ENCODE data around the gene SSB. TPM values are rescaled to one million over a fixed set of nuclear protein-coding genes. Genes with fewer than 3 reads are reported as not detected.
"Not testable (repeated sequence)": the region's sequence is repeated elsewhere in the genome, so short reads cannot be mapped to it uniquely, and the experiment has no call there.

SSB gene
- total RNA-seq, 2 donors from 2014 or later = 65.9 to 335 TPM

DNA sequence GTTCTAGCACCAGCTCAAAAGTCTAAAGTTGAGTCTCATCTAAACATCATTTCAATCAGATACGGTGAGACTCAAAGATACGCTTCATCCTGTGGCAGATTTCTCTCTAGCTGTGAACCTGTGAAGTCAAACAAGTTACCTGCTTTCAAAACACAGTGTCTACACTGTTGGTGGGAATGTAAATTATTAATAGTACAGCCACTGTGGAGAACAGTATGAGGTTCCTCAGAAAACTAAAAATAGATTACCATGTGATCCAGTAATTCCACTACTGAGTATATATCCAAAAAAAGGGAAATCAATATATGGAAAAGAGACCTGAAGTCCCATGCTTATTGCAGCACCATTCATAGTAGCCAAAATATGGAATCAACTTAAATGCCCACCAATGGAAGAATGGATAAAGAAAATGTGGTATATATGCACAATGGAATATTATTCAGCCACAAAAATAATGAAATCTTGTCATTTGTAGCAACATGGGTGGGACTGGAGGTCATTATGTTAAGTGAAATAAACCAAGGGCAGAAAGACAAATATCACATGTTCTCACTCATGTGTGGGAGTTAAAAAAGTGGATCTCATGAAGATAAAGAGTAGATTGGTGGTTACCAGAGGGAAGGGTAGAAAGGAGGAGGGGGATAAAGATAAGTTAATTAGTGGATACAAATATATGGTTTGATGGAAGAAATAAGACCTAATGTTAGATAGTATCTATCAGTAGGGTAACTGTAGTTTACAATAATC is 40.2 kb downstream of the SSB start:
- ATAC-seq (ENCODE audit: insufficient number of reproducible peaks, low FRiP score, low read depth) (no peak), DNase-seq (ENCODE audit: low spot score) (no peak)
- TF ChIP-seq, protein P1, sequence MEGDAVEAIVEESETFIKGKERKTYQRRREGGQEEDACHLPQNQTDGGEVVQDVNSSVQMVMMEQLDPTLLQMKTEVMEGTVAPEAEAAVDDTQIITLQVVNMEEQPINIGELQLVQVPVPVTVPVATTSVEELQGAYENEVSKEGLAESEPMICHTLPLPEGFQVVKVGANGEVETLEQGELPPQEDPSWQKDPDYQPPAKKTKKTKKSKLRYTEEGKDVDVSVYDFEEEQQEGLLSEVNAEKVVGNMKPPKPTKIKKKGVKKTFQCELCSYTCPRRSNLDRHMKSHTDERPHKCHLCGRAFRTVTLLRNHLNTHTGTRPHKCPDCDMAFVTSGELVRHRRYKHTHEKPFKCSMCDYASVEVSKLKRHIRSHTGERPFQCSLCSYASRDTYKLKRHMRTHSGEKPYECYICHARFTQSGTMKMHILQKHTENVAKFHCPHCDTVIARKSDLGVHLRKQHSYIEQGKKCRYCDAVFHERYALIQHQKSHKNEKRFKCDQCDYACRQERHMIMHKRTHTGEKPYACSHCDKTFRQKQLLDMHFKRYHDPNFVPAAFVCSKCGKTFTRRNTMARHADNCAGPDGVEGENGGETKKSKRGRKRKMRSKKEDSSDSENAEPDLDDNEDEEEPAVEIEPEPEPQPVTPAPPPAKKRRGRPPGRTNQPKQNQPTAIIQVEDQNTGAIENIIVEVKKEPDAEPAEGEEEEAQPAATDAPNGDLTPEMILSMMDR (IDR thresholded peaks at IDR 0.05) = no peak
- H3K27ac ChIP-seq = no peak overlapping the region
- H3K9me3 ChIP-seq = no peaks in the 10 kb centered on the region
- H3K27me3 ChIP-seq (replicated peaks; ENCODE audit: insufficient read depth) = no peaks in the 10 kb centered on the region
- no peak overlapping the region for H3K4me3 ChIP-seq
- peaks cover 14 to 34% of the 10 kb centered on the region in 2 donors for H3K4me1 ChIP-seq (ENCODE audit: control insufficient read depth in 1 of 2, low read depth in 2 of 2)
- H3K36me3 ChIP-seq = no peaks in the 10 kb centered on the region

DNA sequence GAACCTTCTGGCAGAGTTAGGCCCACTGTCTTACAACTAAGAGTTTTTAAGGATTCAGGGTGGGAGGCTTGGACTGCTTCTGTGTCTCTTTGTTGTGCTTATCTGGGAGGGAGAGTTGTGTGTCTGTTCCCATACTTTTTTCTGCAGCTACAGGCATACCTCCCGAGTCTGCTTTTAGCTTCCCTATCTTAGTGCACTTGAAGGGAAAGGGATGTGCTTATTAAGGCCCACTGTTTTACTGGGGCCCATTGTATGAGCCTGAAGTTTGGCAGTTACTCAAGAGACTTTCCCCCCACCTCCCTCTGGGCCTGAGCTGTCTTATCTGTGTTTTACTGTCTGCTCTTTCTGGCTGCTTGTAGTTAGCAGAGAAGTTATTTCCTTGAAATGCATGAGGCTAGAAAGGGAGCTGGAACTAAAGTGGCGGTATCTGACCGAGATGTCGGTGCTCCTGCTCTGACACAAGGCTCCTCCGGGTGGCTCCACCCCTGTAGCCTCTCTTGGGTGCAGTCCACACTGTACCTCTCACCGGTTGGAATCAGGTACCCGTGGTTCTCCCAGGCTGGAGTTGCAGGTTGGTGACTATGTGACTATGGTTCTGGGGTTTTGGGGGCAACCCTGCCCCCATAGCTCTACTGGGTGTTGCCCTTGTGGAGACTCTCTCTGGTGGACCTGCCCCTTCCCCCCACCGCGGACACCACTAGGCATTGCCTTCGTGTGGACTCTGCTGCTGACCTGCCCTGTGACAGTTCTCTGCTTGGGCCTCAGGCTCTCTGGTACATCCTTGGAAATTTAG is 41.5 kb downstream of the SSB start:
- TF ChIP-seq, protein P1 (IDR thresholded peaks at IDR 0.05) = no peak
- H3K4me3 ChIP-seq = no peak overlapping the region
- no peak overlapping the region for H3K27ac ChIP-seq
- ATAC-seq (ENCODE audit: insufficient number of reproducible peaks, low FRiP score, low read depth) = no peak
- H3K9me3 ChIP-seq = no peaks in the 10 kb centered on the region
- no peaks in the 10 kb centered on the region for H3K27me3 ChIP-seq (replicated peaks; ENCODE audit: insufficient read depth)
- H3K36me3 ChIP-seq = no peaks in the 10 kb centered on the region
- peaks cover 7 to 30% of the 10 kb centered on the region in 2 donors for H3K4me1 ChIP-seq (ENCODE audit: control insufficient read depth in 1 of 2, low read depth in 2 of 2)
- DNase-seq (ENCODE audit: low spot score) = no peak

- Histone ChIP-seq H3K27ac (no peak overlapping the region), H3K36me3 (no peaks in the 10 kb centered on the region), H3K27me3 (replicated peaks; ENCODE audit: insufficient read depth) (no peaks in the 10 kb centered on the region), H3K4me3 (no peak overlapping the region), H3K4me1 (ENCODE audit: control insufficient read depth in 1 of 2, low read depth in 2 of 2) (peaks cover 7 to 30% of the 10 kb centered on the region in 2 donors), H3K9me3 (no peaks in the 10 kb centered on the region)
- TF ChIP-seq, protein P1 (IDR thresholded peaks at IDR 0.05) = no peak
- DNase-seq (ENCODE audit: low spot score) = no peak
- no peak for ATAC-seq (ENCODE audit: insufficient number of reproducible peaks, low FRiP score, low read depth)
These were observed 42.1 kb downstream of the SSB start for GRCh38 chr2:169840747-169841142.

DNA sequence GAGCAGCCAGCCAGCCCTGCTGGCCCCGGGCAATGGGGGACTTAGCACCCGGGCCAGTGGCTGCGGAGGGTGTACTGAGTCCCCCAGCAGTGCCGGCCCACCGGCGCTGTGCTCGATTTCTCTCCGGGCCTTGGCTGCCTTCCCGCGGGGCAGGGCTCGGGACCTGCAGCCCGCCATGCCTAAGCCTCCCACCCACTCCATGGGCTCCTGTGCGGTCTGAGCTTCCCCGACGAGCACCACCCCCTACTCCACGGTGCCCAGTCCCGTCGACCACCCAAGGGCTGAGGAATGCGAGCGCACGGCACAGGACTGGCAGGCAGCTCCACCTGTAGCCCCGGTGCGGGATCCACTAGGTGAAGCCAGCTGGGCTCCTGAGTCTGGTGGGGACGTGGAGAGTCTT is 43.0 kb downstream of the SSB start:
- not testable (repeated sequence) for DNase-seq (ENCODE audit: low spot score); H3K27me3 ChIP-seq (replicated peaks; ENCODE audit: insufficient read depth); ATAC-seq (ENCODE audit: insufficient number of reproducible peaks, low FRiP score, low read depth); H3K36me3 ChIP-seq; H3K4me3 ChIP-seq; H3K9me3 ChIP-seq; H3K27ac ChIP-seq
- peaks cover 9 to 34% of the 10 kb centered on the region in 2 donors for H3K4me1 ChIP-seq (ENCODE audit: control insufficient read depth in 1 of 2, low read depth in 2 of 2)

- ATAC-seq (ENCODE audit: insufficient number of reproducible peaks, low FRiP score, low read depth) = no peak
- no peak overlapping the region for H3K27ac ChIP-seq
- H3K9me3 ChIP-seq = no peaks in the 10 kb centered on the region
- TF ChIP-seq, protein P1 (IDR thresholded peaks at IDR 0.05) = no peak
- H3K4me1 ChIP-seq (ENCODE audit: control insufficient read depth in 1 of 2, low read depth in 2 of 2) = peaks cover 12 to 24% of the 10 kb centered on the region in 2 donors
- no peak for DNase-seq (ENCODE audit: low spot score)
- no peaks in the 10 kb centered on the region for H3K27me3 ChIP-seq (replicated peaks; ENCODE audit: insufficient read depth)
- no peaks in the 10 kb centered on the region for H3K36me3 ChIP-seq
- H3K4me3 ChIP-seq = no peak overlapping the region
These were observed 46.3 kb downstream of the SSB start for GRCh38 chr2:169845016-169845415.

DNA sequence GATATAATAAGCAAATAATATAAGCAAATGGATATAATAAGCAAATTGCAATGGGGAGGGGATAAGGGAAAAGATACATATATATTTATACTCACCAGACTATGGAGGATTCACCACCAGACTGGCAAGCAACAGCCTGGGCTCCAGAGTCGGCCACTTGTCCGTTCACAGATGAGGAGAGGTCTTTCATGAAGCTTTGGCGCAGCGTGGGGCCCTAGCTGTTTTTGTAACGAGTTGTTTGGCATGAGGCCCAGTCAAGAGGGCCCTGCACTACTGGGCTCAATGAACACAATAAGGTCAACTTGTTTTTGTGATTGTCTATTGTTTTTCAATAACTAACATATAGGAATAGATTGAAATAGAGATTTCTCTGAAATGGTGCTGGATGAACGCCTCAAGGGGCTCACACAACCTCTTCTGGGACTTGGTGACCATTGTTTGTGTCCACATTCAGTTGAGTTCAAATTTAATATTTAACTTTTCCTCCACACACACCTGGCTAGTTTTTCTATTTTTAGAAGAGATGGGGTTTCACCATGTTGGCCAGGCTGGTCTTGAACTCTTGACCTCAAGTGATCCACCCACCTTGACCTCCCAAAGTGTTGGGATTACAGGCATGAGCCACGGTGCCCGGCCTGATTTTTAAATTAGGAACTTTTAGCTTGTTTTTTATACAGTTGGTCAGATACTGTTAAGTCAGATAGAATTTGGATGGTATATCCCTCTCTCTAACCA is 50.5 kb downstream of the SSB start:
- ATAC-seq (ENCODE audit: insufficient number of reproducible peaks, low FRiP score, low read depth); H3K27ac ChIP-seq; H3K27me3 ChIP-seq (replicated peaks; ENCODE audit: insufficient read depth); H3K9me3 ChIP-seq; H3K4me3 ChIP-seq; H3K36me3 ChIP-seq; DNase-seq (ENCODE audit: low spot score): not testable (repeated sequence)
- H3K4me1 ChIP-seq (ENCODE audit: control insufficient read depth in 1 of 2, low read depth in 2 of 2) = peaks cover 12 to 16% of the 10 kb centered on the region in 2 donors
